Measurements from ENCODE around the gene MNT. TPM values are rescaled to one million over a fixed set of nuclear protein-coding genes. Genes with fewer than 3 reads are reported as not detected.
A peak's percentile ranks its signal among the peaks of the same experiment; 100 is the strongest.

MNT gene
- total and polyA plus RNA-seq, 9 of the 15 experiments (the other 6 are each of a cell fraction or from before 2014, with no cell fraction given) = 0.18 to 23.8 (median 5.3) TPM

- TF ChIP-seq SIRT6 (IDR thresholded peaks at IDR 0.05; ENCODE audit: low read depth, low read length) = no peak
- TF ChIP-seq MIER1 (IDR thresholded peaks at IDR 0.05; ENCODE audit: low read depth) = no peak
- TF ChIP-seq, protein P1, sequence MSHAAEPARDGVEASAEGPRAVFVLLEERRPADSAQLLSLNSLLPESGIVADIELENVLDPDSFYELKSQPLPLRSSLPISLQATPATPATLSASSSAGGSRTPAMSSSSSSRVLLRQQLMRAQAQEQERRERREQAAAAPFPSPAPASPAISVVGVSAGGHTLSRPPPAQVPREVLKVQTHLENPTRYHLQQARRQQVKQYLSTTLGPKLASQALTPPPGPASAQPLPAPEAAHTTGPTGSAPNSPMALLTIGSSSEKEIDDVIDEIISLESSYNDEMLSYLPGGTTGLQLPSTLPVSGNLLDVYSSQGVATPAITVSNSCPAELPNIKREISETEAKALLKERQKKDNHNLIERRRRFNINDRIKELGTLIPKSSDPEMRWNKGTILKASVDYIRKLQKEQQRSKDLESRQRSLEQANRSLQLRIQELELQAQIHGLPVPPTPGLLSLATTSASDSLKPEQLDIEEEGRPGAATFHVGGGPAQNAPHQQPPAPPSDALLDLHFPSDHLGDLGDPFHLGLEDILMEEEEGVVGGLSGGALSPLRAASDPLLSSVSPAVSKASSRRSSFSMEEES (CRISPR knock-in tag; IDR thresholded peaks at IDR 0.05) = no peak
- TF ChIP-seq, protein P2, sequence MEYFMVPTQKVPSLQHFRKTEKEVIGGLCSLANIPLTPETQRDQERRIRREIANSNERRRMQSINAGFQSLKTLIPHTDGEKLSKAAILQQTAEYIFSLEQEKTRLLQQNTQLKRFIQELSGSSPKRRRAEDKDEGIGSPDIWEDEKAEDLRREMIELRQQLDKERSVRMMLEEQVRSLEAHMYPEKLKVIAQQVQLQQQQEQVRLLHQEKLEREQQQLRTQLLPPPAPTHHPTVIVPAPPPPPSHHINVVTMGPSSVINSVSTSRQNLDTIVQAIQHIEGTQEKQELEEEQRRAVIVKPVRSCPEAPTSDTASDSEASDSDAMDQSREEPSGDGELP (CRISPR knock-in tag; IDR thresholded peaks at IDR 0.05; ENCODE audit: borderline replicate concordance) = peak; percentile 46; the same call in 1 of the 2 replicates
- TF ChIP-seq STAG1 (CRISPR knock-in tag; IDR thresholded peaks at IDR 0.05; ENCODE audit: borderline replicate concordance) = no peak
- TF ChIP-seq ETS1 (conservative IDR thresholded peaks at IDR 0.05; ENCODE audit: control insufficient read depth, low read depth, low read length) = peak; percentile 6; the same call in 1 of the 2 replicates
- peak; percentile 58 to 73; a peak in 3 of 4 replicates for TF ChIP-seq MAZ (CRISPR knock-in tag; conservative IDR thresholded peaks at IDR 0.05 in 1 of 2, IDR thresholded peaks at IDR 0.05 in 1 of 2)
- no peak for TF ChIP-seq EHMT2 (IDR thresholded peaks at IDR 0.05)
- TF ChIP-seq ZNF699 (CRISPR knock-in tag; IDR thresholded peaks at IDR 0.05; ENCODE audit: insufficient replicate concordance) = no peak
- TF ChIP-seq ZNF174 (CRISPR knock-in tag; IDR thresholded peaks at IDR 0.05) = no peak
- no peak for TF ChIP-seq ILK (tag; IDR thresholded peaks at IDR 0.05; ENCODE audit: borderline replicate concordance, low read depth)
- peak; percentile 33; the same call in 1 of the 2 replicates for TF ChIP-seq CEBPG (CRISPR knock-in tag; IDR thresholded peaks at IDR 0.05)
- peak in 1 of 2 experiments; percentile 58; a peak in 2 of 4 replicates for TF ChIP-seq CEBPG (tag; conservative IDR thresholded peaks at IDR 0.05 in 1 of 2, IDR thresholded peaks at IDR 0.05 in 1 of 2)
- no peak for TF ChIP-seq CBX5 (IDR thresholded peaks at IDR 0.05; ENCODE audit: borderline replicate concordance, low read depth)
- no peak for TF ChIP-seq ZNF512 (tag; IDR thresholded peaks at IDR 0.05)
Measured at GRCh38 chr17:2399572-2400473, 1.0 kb downstream of the MNT start (continued).

All from K562 (cell line).